IPS-11a (cell line): ENCODE measurements around the gene CDX1.

Experiments used
- H3K4me3 ChIP-seq: one replicate; pipeline ENCODE4 v1.5.1; 2013; ENCODE audit warnings: low read depth, low read length, control low read depth

The CDX1 gene

GRCh38 chr5:150166650-150167511, at the start of gene CDX1:
Gene CDX1 (plus strand): TSS chr5:150166778. CDS start chr5:150166877, 99 bp downstream.
- H3K4me3 ChIP-seq, result no peak within 1 kb of the TSS

- no peak overlapping the region for H3K4me3 ChIP-seq
Measured at GRCh38 chr5:150117945-150118560, 48.5 kb upstream of the CDX1 start.

GRCh38 chr5:150118561-150119229, 47.9 kb upstream of the CDX1 start:
- no peak overlapping the region for H3K4me3 ChIP-seq

GRCh38 chr5:150119421-150120061, 47.0 kb upstream of the CDX1 start:
- no peak overlapping the region for H3K4me3 ChIP-seq

GRCh38 chr5:150120062-150120441, 46.5 kb upstream of the CDX1 start:
- H3K4me3 ChIP-seq, result no peak overlapping the region

- no peak overlapping the region for H3K4me3 ChIP-seq
Measured at GRCh38 chr5:150120617-150121447, 45.7 kb upstream of the CDX1 start.

- H3K4me3 ChIP-seq, result no peak overlapping the region
Measured at GRCh38 chr5:150121448-150122157, 45.0 kb upstream of the CDX1 start.

GRCh38 chr5:150122158-150122510, 44.4 kb upstream of the CDX1 start:
- no peak overlapping the region for H3K4me3 ChIP-seq

- H3K4me3 ChIP-seq, result no peak overlapping the region
Measured at GRCh38 chr5:150122536-150123481, 43.8 kb upstream of the CDX1 start.

GRCh38 chr5:150123542-150123941, 43.0 kb upstream of the CDX1 start:
- no peak overlapping the region for H3K4me3 ChIP-seq

- H3K4me3 ChIP-seq, result no peak overlapping the region
Measured at GRCh38 chr5:150124111-150124557, 42.4 kb upstream of the CDX1 start.

- H3K4me3 ChIP-seq, result no peak overlapping the region
Measured at GRCh38 chr5:150124596-150124995, 42.0 kb upstream of the CDX1 start.

GRCh38 chr5:150125334-150125733, 41.2 kb upstream of the CDX1 start:
- no peak overlapping the region for H3K4me3 ChIP-seq

GRCh38 chr5:150126199-150126920, 40.2 kb upstream of the CDX1 start:
- no peak overlapping the region for H3K4me3 ChIP-seq

- no peak overlapping the region for H3K4me3 ChIP-seq
Measured at GRCh38 chr5:150126921-150127265, 39.7 kb upstream of the CDX1 start.

- H3K4me3 ChIP-seq, result no peak overlapping the region
Measured at GRCh38 chr5:150129454-150129812, 37.1 kb upstream of the CDX1 start.

- H3K4me3 ChIP-seq, result no peak overlapping the region
Measured at GRCh38 chr5:150129813-150130492, 36.6 kb upstream of the CDX1 start.

GRCh38 chr5:150130493-150130922, 36.1 kb upstream of the CDX1 start:
- no peak overlapping the region for H3K4me3 ChIP-seq
